OCI-LY3 (cell line): ENCODE results near the gene TYMP.

Source experiments
- H2AFZ ChIP-seq: fragments of 200-600, 300-600 bp; shearing (Covaris generic); 2 replicates; pipeline ENCODE4 v1.6.0; 2014; ENCODE audit warnings: antibody characterized with exemption, low read depth, low read length
- H3K27ac ChIP-seq: fragments of 200-600, 300-600 bp; sonication (generic); 2 replicates; pipeline ENCODE4 v1.5.1; 2014; ENCODE audit warnings: mild to moderate bottlenecking, low read length, moderate library complexity, mixed read lengths
- H3K27me3 ChIP-seq: fragments of 200-600, 300-600 bp; sonication (generic); 2 replicates; pipeline ENCODE4 v1.6.1; 2014; ENCODE audit warnings: low read depth, low read length, mixed read lengths
- H3K36me3 ChIP-seq: fragments of 200-600, 300-600 bp; sonication (generic); replicated peaks from 2 replicates; pipeline ENCODE3; 2014; ENCODE audit warnings: low read depth, low read length, mixed read lengths
- H3K4me1 ChIP-seq: fragments of 300-600, 200-600 bp; sonication (generic); 2 replicates; pipeline ENCODE4 v1.6.1; 2014; ENCODE audit warnings: low read length, mixed read lengths
- H3K4me2 ChIP-seq: fragments of 200-600, 300-600 bp; sonication (generic); 2 replicates; pipeline ENCODE4 v1.6.1; 2014; ENCODE audit warnings: low read length, mixed read lengths
- H3K4me3 ChIP-seq: fragments of 300-600, 200-600 bp; sonication (generic); 2 replicates; pipeline ENCODE4 v1.5.1; 2014; ENCODE audit warnings: antibody characterized with exemption, mild to moderate bottlenecking, low read length, moderate library complexity
- H3K79me2 ChIP-seq: fragments of 300-600, 200-600 bp; shearing (Covaris generic); 2 replicates; pipeline ENCODE4 v1.6.1; 2014; ENCODE audit warnings: mild to moderate bottlenecking, low read length, mixed read lengths
- H3K9ac ChIP-seq: fragments of 300-600, 200-600 bp; shearing (Covaris generic); 2 replicates; pipeline ENCODE4 v1.6.0; 2014; ENCODE audit warnings: mild to moderate bottlenecking, low read length, moderate library complexity
- H3K9me3 ChIP-seq: fragments of 200-600, 300-600 bp; shearing (Covaris generic); 2 replicates; pipeline ENCODE4 v1.6.1; 2014; ENCODE audit warnings: low read length, mixed read lengths; ENCODE audit not compliant: insufficient read depth
- H4K20me1 ChIP-seq: fragments of 200-600, 300-600 bp; sonication (generic); 2 replicates; pipeline ENCODE4 v1.6.1; 2016; ENCODE audit warnings: low read length, mixed read lengths; ENCODE audit not compliant: insufficient read depth
- CTCF ChIP-seq: fragments of 200-600, 300-600 bp; sonication (generic); IDR thresholded peaks from 2 replicates; pipeline ENCODE4 v1.5.1; 2014; ENCODE audit warnings: antibody characterized with exemption, low read length, low read depth
- EZH2phosphoT487 ChIP-seq: fragments of 200-600 bp; shearing (Covaris generic); IDR thresholded peaks from 2 replicates; pipeline ENCODE4 v1.6.1; 2018; ENCODE audit warnings: antibody characterized with exemption, mixed run types, low read depth

Gene TYMP

GRCh38 chr22:50502096-50502495 is 27.7 kb downstream of the TYMP start:
- Histone ChIP-seq H3K27me3 (no peaks in the 10 kb centered on the region), H3K27ac (no peak overlapping the region), H3K79me2 (peaks cover 10% of the 10 kb centered on the region), H3K4me1 (peaks cover 5% of the 10 kb centered on the region; the same call in 1 of the 2 replicates), H3K4me2 (no peak overlapping the region), H2AFZ (no peak overlapping the region), H3K4me3 (no peak overlapping the region), H4K20me1 (no peaks in the 10 kb centered on the region), H3K9me3 (no peaks in the 10 kb centered on the region), H3K36me3 (no peaks in the 10 kb centered on the region), H3K9ac (no peak overlapping the region)
- TF ChIP-seq EZH2phosphoT487 (no peak), CTCF (no peak)

- Histone ChIP-seq H3K27me3 (no peaks in the 10 kb centered on the region), H3K79me2 (no peaks in the 10 kb centered on the region)
- TF ChIP-seq EZH2phosphoT487 (no peak), CTCF (no peak)
These were observed 29.4 kb downstream of the TYMP start for GRCh38 chr22:50500452-50500851.

GRCh38 chr22:50498322-50498890 is 31.4 kb downstream of the TYMP start:
- Histone ChIP-seq H3K4me3 (peak overlapping the region; percentile 16; the same call in 1 of the 2 replicates), H3K79me2 (no peaks in the 10 kb centered on the region), H3K36me3 (no peaks in the 10 kb centered on the region), H3K27ac (no peak overlapping the region), H3K9me3 (no peaks in the 10 kb centered on the region), H2AFZ (no peak overlapping the region), H3K4me1 (no peaks in the 10 kb centered on the region), H3K9ac (no peak overlapping the region; the same call in 1 of the 2 replicates), H4K20me1 (no peaks in the 10 kb centered on the region), H3K4me2 (peak overlapping the region; percentile 56), H3K27me3 (no peaks in the 10 kb centered on the region)
- peak; percentile 62 for TF ChIP-seq CTCF
- TF ChIP-seq EZH2phosphoT487: no peak

More at GRCh38 chr22:50500452-50500851, 29.4 kb downstream of the TYMP start:
- H3K9ac ChIP-seq: no peak overlapping the region
- H3K4me3 ChIP-seq: no peak overlapping the region
- no peak overlapping the region for H3K4me2 ChIP-seq
- no peaks in the 10 kb centered on the region for H3K9me3 ChIP-seq
- H4K20me1 ChIP-seq: no peaks in the 10 kb centered on the region
- no peaks in the 10 kb centered on the region for H3K4me1 ChIP-seq
- no peak overlapping the region for H3K27ac ChIP-seq
- no peak overlapping the region for H2AFZ ChIP-seq
- no peaks in the 10 kb centered on the region for H3K36me3 ChIP-seq

GRCh38 chr22:50497093-50497492 is 32.7 kb downstream of the TYMP start:
- no peaks in the 10 kb centered on the region for H3K79me2 ChIP-seq
- H2AFZ ChIP-seq: no peak overlapping the region
- no peaks in the 10 kb centered on the region for H3K9me3 ChIP-seq
- H3K4me2 ChIP-seq: no peak overlapping the region
- no peak overlapping the region for H3K4me3 ChIP-seq
- H3K9ac ChIP-seq: no peak overlapping the region
- TF ChIP-seq CTCF: no peak
- no peak for TF ChIP-seq EZH2phosphoT487
- no peak overlapping the region for H3K27ac ChIP-seq
- H3K27me3 ChIP-seq: no peaks in the 10 kb centered on the region
- H3K4me1 ChIP-seq: no peaks in the 10 kb centered on the region
- H4K20me1 ChIP-seq: no peaks in the 10 kb centered on the region
- no peaks in the 10 kb centered on the region for H3K36me3 ChIP-seq
